ELR (cell line): ENCODE measurements around the gene JARID2.
A peak's percentile ranks its signal among the peaks of the same experiment; 100 is the strongest.

ENCODE experiments used
- DNase-seq: peaks from one replicate; pipeline ENCODE4 v3.0.0-alpha.2; 2015; ENCODE audit warnings: low read depth

JARID2 gene

GRCh38 chr6:15421945-15422733, 176.3 kb downstream of the JARID2 start:
- DNase-seq, result no peak

GRCh38 chr6:15423286-15423993, 177.6 kb downstream of the JARID2 start:
- no peak for DNase-seq

- DNase-seq, result no peak
Observed at GRCh38 chr6:15425947-15426346, 180.1 kb downstream of the JARID2 start.

GRCh38 chr6:15426395-15426794, 180.5 kb downstream of the JARID2 start:
- DNase-seq, result no peak

GRCh38 chr6:15426901-15427300, 181.0 kb downstream of the JARID2 start:
- DNase-seq, result no peak

- DNase-seq, result no peak
Observed at GRCh38 chr6:15427331-15428070, 181.6 kb downstream of the JARID2 start.

DNA sequence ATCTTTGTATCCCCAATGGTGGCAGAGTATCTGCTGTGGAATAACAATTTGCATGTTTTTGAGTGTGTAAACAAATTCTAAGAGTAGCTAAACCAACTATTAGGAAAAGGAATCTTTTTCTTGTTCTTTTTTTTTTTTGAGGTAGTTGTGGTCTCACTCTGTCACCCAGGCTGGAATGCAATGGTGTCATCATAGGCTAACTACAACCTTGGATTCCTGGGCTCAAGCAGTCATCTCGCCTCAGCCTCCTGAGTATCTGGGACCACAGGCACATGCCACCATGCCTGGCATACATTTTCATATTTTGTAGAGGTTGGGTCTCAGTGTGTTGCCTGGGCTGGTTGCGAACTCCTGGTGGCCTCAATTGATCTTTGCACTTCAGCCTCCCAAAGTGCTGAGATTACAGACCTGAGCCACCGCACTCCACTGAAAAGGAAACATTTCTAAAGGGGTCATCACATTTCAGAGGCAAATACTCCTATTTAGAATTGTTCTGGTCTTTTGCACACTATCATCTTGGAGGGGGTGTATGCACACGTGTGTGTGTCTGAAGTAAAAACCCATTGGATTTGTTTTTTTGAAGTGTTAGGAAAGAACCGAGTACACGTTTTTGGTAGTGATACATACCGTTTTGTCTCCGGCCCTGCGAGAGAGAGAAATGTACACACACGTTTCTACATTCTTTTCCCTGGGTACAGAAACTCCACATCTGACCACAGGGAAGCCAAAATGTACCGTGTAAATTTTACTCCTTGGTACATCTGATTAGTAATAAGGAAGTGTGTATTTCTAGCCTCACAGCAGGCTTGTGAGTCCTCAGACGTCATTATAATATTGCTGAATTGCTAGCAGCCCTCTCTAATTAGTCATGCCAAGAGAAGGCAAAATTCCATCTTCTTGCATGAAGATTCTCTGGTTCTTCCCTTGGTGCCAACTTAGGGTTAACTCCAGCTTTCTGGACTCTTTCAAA, 183.6 kb downstream of the JARID2 start:
- peak; percentile 82 for DNase-seq

GRCh38 chr6:15430186-15430585, 184.3 kb downstream of the JARID2 start:
- DNase-seq, result peak; percentile 30

DNA sequence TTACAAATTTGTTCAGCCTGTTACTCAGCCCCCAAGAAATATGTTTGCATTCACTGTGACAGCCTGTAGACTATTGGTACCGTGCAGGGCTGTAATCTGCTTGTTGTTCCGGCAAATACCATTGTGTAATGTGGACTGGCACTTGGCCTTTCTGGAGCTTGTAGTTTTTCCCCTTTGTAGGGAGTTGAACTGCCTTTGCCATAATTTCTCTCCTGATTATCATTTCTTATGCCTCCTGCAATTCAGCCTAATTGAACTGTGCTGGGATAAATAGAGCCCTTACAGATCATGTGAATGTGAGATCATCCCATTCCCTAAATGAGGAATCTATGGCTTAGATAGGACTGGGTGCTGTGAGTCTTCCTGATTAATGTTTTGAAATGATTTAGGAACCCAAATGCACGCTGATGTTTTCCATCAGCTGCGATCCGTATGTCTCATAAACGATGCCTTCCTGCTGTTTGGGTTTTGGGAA, 185.1 kb downstream of the JARID2 start:
- no peak for DNase-seq

DNA sequence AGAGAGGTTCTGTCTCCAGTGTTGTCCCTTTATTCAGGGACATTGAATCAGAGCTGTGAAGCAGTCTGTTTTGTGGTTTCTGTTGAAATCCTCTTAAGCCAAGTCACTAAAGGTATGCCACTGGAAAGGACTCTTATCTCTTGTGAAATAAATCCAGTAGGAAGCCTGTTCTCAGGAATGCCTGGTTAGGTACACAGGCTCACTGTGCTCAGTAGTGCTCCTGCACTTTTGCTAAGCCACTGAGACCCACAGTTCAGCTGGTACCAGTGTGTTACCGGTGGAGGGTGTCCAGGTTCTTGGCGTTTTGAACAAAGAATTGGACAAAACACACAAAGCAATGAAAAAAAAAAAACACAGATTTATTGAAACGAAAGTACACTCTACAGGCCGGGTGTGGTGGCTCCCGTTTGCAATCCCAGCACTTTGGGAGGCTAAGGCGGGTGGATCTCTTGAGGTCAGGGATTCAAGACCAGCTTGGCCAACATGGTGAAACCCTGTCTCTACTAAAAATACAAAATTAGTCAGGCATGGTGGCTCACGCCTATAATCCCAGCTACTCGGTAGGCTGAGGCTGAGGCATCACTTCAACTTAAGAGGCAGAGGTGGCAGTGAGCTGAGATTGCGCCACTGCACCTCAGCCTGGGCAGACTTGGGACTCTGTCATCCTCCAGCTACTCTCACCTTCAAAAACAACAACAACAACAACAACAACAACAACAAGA, 186.1 kb downstream of the JARID2 start:
- DNase-seq, result peak; percentile 53

GRCh38 chr6:15433511-15433861, 187.6 kb downstream of the JARID2 start:
- no peak for DNase-seq

DNA sequence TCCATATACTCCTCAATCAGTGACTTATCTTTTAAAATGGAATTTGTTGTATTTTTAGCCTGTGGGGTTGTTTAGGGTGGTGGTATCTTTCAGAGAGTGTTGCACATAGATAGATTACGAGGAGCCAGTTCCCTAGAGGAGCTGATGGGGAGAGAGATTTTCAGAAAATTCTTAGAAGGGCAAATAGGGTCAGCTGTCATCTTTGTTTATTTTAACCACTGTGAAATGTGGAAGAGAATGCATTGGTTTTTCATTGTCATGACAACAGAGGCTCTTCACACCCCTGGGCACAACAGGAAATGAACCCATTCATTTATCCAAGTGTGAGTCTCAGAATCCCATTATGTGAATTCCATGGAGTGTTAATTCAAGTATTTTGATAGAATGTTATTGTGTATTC, 188.4 kb downstream of the JARID2 start:
- no peak for DNase-seq

DNA sequence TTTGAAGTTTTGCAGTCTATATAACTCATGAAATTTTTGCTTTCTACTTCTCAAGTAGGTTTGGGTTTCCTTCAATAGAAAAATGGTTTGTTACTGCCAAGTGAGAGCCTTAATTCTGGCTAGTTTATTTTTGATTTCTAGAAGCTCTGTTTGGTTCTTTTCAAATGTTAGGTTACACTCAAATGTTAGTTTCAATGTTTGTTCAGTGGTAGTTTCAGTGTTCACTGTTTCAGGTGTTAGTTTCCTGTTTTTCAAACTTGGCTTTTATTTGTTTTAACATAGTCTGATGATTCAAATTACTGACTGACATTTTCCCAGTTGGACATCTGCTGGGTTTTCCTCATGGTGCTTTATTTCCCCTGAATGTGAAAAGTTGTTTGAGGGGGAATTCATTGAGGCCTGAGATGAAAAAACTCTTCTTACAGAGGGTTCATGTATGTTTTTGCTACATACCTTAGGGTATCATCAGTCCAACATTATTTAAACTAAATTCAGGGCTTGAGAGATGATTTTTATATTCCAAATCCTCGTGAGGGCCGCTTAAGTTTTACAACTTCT, 189.0 kb downstream of the JARID2 start:
- DNase-seq, result no peak

DNA sequence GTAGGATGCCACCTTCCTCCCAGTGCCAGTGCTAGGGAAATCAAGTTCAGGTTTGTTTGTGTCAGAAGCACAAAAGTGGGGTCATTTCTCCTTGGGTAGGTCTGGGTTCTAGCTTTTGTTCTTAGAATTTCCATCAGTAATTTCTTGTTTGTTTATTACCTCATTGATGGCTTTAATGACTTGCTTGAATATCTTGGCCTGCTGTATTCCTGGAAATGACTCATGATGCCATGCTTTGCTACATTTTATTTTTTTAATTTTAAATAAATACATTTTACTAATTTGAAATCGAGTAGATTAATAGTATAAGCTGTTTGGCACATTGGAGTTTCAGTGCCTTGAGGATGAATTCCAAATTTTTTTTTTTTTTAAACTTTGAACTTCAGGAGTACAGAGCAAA, 189.6 kb downstream of the JARID2 start:
- DNase-seq, result no peak

DNA sequence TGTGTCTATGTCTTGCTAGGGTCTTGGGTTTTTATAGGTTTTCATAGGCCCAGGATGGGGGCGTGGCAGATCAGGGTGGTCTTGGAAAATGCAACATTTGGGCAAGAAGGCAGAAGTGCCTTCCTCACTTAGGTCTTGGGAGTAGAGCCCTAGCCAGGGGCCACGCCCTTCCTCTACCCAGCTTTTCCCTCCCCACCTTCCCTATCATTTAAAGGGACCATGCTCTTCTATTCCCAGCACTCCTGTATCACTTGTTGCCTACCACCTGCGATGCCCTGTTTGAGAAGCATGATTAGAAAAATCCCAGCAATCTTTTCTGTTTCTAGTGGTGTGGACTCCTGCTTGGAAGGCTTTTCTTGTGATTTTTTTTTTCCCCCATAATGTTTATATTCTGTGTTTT, 190.6 kb downstream of the JARID2 start:
- DNase-seq, result no peak

GRCh38 chr6:15437090-15437635, 191.3 kb downstream of the JARID2 start:
- DNase-seq, result no peak

DNA sequence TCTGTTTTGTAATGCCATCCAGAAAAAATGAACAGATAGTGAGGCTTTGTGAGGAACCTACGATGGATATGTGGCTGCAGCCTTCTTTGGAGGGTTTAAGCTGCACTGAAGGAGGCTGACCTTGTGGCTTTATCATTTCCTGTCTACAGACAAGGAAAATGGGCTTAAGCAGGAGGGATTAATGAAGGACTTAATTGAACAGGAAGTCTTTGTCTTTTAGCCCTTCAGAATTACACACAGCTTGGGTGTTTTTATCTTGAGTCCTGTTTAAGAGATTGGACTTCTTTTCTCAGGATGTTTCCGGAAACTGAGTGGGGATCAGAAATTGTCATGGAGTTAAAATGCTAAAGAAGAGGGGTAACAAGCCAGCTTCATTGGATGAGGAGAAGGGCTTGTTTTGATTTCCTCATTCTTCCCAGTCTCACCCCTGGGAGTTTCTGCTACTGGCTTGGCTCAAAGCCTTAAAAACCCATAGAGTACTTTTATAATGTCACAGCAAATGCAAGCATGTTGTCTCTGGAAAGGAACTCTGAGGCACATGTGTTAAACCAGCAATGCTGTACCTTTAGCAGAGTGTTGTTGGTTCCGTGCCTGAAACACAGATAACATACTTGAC, 193.6 kb downstream of the JARID2 start:
- peak; percentile 32 for DNase-seq

DNA sequence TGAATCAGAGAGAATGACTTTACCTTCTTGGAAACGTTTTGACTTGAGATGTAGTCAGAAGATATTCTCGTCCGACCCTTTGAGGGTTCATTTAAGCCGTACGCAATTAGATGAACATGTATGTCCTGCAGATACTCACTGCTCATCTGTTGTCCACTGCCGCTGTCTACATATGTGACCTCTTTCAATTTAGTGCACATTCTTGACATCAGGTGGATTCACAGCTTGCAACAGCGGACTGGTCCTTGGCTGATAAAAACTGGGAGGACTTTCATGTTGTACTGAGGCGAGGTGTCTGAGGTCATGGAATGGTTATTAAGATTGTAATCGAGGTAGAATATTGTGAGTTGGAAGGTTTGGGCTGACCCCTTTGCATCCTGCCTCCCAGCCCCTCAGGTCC, 194.2 kb downstream of the JARID2 start:
- DNase-seq, result no peak

DNA sequence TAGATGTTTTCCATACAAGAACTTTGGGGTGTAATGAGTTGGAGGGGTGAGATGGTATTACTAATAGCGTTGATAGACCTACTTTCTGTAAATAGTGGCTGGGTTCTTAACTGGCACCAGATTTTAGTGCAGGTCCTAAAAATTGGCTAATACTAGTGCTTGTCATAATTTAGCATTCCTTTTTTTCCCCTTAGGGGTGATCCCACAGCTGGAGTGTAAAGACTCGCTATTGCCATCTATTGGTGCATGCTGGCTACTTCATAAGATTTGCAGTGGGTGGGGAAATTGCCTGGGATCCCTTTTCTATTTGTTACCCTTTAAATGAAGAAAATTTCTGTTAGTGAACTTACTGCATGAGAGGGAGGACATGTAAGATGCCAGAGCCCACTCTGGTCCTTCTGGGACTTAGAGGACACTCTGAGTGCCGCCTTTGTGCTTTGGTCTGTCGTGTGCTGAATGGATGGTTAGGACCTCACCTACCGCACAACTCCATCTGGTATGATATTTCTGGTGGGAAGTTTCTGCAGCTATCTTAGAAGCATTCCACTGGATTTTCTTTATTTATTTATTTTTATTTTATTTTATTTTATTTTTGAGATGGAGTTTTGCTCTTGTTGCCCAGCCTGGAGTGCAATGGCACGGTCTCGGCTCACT, 195.5 kb downstream of the JARID2 start:
- DNase-seq, result peak; percentile 83
